HG03066 (cell line): ENCODE measurements around the gene COASY.
A peak's percentile ranks its signal among the peaks of the same experiment; 100 is the strongest.
"Not testable (repeated sequence)": the region's sequence is repeated elsewhere in the genome, so short reads cannot be mapped to it uniquely, and the experiment has no call there.

ENCODE experiments used
- ATAC-seq: cut with Tn5 transposase; IDR thresholded peaks from one replicate; pipeline ENCODE4 v1.9.1; 2021; ENCODE audit warnings: low read depth; ENCODE audit not compliant: unreplicated experiment

Gene COASY

DNA sequence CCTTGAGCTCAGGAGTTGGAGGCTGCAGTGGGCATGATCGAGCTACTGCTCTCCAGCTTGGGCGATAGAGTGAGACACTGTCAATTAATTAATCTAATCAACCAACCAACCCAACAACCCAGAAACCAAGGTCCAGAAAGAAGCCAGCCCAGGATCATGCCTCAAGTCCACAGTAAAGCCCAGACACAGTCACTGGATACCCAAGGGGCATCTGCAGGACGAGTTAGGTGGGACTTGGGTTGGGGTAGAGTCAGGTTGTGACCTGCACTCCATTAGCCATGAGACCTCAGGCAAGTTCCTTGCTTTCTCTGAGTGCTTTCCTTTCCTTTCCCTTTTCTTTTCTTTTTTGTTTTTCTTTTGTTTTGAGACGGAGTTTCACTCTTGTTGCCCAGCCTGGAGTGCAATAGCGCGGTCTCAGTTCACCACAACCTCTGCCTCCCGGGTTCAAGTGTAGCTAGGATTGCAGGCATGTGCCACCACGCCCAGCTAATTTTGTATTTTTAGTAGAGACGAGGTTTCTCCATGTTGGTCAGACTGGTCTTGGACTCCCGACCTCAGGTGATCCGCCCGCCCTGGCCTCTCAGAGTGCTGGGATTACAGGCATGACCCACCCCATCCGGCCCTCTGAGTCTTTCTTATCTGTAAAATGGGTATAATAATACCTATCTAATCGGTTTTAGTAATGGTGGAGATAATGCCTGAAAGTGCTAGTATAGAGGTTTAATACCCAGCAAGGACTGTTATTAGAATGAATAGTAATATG is 12.8 kb upstream of the COASY start:
- no peak for ATAC-seq

DNA sequence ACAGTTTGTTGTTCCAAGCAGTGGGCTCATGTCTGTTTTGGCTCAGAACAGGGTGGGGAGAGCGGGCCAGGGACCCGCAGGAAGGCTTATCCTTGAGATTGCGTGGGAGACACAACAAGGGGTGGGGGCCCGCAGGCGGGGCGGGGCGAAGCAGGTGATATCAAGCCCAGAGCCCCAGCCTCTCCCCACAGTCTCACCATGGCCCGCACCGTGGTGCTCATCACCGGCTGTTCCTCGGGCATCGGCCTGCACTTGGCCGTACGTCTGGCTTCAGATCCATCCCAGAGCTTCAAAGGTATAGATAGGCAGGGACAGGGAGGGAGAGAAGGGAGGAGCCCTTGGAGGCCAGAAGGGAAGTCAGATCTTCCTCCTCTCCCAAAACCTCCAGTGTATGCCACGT is 9.2 kb upstream of the COASY start, which contains the start of gene HSD17B1:
TSS of gene HSD17B1 (plus strand) at position 188 of the 400 bp plus-strand sequence. CDS start at position 199, 11 bp downstream.
- not testable (repeated sequence) for ATAC-seq

DNA sequence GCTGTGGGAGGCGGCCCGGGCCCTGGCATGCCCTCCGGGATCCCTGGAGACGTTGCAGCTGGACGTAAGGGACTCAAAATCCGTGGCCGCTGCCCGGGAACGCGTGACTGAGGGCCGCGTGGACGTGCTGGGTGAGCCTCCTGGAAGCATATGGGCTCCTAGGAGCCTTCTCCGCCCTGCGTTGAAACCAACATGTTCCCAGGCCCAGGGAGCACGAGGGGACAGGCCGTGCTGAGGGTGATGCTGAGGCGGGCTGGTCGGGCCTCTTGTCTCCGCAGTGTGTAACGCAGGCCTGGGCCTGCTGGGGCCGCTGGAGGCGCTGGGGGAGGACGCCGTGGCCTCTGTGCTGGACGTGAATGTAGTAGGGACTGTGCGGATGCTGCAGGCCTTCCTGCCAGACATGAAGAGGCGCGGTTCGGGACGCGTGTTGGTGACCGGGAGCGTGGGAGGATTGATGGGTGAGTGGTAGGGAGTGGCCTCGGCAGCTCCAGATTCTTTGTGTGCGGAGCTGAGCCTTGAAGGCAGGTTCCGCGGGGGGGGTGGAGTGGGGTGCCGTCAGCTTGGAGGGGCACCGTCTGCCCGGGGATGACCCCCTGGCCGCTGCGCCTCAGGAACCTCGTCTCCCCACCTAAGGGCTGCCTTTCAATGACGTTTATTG is 8.7 kb upstream of the COASY start:
- no peak for ATAC-seq

DNA sequence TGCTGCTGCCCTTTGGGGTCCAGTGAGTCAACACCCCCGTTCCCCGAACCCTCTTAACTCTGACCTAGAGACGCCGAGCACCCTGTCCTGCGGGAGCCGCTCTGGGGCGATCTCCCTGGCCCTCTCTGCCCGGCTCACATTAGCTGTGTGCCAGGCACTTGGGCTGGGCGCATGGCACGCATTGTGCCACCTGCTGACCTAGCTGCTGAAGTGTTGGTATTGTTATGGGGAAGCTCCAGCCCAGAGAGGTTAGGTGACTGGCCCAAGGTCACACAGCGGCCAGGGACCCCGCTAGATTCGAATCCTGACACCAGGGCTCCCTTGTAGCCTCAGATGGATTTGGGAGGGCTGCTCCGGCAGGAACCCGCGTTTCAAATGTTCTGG is 8.1 kb upstream of the COASY start:
- ATAC-seq: no peak

DNA sequence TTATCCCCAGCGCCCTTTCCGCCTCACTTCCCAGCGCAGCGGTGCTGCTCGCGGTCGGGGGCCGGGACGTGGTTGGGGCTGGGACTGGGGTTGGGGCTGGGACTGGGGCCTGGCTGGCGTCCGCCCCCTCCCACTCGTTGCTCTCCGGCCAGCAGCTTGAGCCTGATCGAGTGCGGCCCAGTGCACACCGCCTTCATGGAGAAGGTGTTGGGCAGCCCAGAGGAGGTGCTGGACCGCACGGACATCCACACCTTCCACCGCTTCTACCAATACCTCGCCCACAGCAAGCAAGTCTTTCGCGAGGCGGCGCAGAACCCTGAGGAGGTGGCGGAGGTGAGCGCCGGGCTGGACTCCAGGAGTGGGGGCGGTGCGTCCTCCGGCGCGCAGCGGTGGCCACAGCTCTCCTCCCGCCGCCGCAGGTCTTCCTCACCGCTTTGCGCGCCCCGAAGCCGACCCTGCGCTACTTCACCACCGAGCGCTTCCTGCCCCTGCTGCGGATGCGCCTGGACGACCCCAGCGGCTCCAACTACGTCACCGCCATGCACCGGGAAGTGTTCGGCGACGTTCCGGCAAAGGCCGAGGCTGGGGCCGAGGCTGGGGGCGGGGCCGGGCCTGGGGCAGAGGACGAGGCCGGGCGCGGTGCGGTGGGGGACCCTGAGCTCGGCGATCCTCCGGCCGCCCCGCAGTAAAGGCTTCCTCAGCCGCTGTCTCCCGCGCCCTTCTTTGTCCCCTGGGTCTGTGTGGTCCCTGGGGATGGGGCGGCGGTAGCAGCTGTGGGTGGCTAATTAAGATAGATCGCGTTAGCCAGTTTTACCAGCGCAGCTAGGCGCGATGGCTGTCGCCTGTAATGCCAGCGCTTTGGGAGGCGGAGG is 7.5 kb upstream of the COASY start:
- ATAC-seq: peak; percentile 60

DNA sequence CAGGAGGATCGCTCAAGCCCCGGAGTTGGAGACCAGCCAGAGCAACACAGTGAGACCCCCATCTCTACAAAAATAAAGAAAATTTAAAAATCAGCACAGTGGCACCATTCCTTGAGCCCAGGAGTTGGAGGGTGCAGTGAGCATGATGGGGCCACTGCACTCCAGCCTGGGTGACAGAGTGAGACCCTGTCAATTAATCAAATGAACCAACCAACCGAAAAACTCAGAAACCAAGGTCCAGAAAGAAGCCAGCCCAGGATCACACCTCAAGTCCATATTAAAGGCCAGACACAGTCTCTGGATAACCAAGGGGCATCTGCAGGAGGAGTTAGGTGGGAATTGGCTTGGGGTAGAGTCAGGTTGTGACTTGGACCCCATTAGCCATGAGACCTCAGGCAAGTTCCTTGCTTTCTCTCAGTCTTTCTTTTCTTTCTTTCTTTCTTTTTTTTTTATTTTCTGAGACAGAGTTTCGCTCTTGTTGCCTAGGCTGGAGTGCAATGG is 6.8 kb upstream of the COASY start:
- no peak for ATAC-seq

DNA sequence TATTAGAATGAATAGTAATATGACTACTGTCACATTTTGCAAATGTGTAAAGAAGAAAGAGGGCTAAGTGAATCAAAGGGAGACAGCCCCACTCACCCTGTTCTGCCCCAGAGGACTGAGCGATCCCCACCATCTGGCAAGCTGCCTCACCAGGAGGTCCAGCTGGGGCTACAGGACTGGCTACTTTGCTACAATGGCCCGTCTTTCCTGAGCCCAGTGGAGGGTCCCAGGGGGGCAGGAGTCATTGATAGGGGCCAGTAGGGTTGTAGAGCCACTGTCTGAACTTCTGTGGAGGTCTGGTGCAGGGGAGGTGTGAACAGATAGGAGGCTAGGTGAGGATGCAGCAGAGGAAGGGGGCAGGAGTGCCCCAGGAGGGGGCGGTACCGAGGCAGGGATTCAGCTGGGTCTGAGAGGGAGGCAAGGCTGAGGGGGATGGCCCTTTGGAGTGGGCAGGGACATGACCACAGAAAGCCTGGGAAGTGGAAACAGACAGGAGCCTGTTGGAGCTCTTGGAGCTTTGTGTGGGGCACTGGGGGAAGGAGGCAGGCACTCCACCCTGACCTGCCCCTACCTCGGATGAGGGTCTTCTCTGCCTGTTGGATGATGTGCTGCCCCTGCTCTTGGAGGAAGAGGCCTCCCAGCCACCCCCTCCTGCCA is 5.9 kb upstream of the COASY start:
- ATAC-seq: not testable (repeated sequence)

DNA sequence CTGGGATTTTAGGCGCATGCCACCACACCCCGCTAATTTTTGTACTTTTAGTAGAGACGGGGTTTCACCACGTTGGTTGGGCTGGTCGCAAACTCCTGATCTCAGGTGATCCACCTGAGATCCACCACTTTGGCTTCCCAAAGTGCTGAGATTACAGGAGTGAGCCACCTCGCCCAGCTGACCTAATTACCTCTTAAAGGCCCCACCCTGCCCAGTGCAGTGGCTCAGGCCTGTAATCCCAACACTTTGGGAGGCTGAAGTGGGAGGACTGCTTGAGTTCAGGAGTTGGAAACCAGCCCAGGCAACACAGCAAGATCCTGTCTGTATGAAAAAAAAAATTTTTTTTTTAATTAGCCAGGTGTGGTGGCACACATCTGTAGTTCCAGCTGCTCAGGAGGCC is 2.9 kb upstream of the COASY start:
- no peak for ATAC-seq

DNA sequence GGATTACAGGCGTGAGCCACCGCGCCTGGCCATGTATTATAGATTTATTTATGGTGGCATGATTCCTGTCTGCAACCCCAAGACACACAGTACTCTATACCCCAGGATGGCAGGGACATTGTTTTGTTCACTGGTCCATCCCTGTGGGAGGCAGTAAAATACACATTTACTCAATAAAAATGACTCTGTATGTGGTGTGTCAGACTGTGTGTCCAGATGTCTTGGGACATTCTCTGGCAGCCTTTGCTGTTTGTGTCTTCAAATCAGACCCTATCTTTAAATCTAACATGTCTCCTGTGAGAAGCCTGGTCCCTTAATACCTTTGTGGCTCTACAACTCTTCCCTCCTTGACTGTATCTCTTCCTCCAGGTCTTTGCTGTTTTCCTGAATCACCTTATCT is 1.7 kb upstream of the COASY start:
- ATAC-seq: no peak

DNA sequence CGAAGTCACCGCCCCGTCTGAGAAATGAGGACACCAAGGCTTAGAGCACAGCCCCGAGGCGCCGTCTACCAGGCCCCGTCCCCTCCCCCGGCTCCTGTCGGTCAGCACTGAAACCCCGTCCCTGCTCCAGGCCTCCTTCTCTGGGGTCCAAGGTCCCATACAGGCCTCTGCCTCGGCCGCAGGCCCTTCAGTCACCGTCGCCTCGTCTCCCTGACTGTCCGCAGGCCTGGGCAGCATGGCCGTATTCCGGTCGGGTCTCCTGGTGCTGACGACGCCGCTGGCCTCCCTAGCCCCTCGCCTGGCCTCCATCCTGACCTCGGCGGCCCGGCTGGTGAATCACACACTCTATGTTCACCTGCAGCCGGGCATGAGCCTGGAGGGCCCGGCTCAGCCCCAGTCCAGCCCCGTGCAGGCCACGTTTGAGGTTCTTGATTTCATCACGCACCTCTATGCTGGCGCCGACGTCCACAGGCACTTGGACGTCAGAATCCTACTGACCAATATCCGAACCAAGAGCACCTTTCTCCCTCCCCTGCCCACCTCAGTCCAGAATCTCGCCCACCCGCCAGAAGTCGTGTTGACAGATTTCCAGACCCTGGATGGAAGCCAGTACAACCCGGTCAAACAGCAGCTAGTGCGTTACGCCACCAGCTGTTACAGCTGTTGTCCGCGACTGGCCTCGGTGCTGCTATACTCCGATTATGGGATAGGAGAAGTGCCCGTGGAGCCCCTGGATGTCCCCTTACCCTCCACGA is 617 bp downstream of the COASY start:
- ATAC-seq: no peak

DNA sequence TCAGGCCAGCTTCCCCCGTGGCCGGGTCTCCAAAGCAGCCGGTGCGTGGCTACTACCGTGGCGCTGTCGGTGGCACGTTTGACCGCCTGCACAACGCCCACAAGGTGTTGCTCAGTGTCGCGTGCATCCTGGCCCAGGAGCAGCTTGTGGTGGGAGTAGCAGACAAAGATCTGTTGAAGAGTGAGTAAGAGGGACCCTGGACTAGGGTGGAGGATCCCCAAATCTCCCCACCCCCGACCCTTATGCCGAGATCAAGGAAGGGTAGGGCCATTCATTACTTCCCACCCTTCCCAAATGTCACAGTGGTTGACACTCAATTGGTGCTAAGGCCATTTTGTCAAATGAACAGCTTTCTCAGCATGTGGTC is 1.2 kb downstream of the COASY start:
- ATAC-seq: no peak

DNA sequence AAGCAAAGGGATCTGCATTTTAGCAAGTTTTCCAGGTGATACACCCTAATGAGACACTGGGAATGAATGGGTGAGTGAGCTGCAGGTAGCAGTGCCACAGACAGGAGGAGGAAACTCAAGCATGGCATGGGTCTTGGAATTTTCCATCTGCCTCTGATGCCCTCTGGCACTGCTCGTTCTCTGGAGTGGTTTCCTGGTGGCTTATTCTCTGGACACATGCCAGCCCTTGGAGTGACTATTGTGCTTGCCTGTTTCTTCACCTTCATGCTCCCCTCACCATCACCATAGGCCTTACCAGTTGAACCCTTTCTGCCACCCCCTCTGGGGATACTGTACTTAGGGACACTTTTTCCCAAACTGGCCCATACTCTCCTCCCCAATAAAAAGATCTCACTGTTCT is 1.6 kb downstream of the COASY start:
- no peak for ATAC-seq

DNA sequence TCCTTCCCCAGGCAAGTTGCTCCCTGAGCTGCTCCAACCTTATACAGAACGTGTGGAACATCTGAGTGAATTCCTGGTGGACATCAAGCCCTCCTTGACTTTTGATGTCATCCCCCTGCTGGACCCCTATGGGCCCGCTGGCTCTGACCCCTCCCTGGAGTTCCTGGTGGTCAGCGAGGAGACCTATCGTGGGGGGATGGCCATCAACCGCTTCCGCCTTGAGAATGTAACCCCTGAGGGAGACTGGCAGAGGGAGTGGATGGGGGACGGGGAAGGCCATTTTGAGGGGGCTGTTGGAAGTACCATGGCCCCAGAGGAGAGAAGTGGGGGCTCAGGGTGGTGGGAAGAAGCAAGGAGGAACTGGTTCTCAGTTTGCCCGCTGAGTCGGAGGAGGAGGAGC is 2.0 kb downstream of the COASY start:
- no peak for ATAC-seq

DNA sequence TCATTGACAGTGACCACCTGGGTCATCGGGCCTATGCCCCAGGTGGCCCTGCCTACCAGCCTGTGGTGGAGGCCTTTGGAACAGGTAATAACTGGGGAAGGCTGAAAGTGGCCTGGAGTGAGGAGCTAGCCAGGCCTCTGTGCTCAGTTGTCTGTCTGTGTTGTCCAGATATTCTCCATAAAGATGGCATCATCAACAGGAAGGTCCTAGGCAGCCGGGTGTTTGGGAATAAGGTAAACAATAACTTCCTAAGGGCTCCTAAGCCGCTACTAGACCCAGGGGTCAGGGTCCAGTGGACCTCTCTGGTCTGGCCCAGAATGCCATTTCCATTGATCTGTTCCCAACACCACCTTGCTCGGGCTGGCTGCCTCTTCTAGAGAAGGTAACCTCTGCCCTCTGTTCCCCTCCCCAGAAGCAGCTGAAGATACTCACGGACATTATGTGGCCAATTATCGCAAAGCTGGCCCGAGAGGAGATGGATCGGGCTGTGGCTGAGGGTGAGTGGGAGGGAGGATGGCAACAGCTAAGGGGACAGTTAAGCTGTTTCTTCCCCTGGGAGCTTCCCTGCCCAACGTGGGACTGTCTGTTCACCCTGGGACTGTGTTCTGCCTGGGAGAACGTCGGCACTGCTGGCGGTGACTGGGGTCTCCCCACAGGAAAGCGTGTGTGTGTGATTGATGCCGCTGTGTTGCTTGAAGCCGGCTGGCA is 3.0 kb downstream of the COASY start:
- no peak for ATAC-seq

DNA sequence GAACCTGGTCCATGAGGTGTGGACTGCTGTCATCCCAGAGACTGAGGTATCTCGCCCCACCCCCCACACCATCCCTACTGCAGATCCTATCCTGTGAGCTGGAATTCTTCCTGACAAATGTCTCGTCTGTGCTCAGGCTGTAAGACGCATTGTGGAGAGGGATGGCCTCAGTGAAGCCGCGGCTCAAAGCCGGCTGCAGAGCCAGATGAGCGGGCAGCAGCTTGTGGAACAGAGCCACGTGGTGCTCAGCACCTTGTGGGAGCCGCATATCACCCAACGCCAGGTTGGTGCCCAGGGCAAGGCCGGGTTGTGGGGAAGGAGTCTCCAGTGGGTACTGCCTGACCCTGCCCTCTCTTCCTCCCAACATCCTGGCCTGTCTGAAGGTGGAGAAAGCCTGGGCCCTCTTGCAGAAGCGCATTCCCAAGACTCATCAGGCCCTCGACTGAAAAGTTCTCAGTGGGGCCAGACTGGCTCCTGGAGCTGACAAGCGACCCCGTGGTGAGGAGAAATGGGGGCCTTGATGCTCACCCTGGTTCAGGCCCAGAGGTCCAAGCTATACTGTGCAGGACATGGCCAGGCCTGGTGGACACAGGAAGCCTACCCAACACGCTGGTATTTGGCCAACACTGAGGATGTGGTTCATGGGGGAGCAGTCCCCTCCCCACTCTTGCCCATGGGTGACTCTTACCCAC is 3.7 kb downstream of the COASY start:
- ATAC-seq: no peak

DNA sequence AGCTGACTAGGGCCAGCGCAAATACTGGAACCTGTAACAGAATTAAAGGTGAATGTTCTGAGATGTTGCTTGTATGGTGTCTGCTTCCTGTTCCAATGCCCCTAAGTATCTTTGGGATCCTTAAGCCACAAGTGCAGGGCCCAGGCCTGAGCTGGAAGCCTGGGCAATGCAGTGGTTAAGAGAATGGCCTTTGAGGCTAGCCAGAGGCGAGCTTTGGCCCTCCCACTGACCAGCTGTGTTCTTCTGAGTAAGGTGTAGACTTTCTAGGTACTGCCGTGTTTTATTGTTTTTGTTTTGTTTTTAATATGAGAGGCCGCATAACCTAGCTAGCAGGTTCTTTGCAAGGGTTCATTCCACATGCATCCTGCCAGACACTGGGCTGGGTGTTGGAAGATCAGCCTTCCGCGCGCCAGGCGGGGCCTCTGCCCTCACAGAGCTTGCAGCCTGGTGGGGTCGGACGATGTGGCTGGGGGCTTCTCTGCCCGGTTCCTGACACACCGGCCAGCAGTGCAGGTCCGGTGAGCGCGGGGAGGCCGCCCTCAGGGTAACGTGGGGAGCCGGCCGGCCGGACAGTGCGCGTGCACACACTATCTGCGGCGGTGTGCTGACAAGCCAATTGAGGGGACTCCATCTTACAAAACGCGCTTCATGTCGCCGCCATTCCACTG is 4.4 kb downstream of the COASY start:
- ATAC-seq: no peak

DNA sequence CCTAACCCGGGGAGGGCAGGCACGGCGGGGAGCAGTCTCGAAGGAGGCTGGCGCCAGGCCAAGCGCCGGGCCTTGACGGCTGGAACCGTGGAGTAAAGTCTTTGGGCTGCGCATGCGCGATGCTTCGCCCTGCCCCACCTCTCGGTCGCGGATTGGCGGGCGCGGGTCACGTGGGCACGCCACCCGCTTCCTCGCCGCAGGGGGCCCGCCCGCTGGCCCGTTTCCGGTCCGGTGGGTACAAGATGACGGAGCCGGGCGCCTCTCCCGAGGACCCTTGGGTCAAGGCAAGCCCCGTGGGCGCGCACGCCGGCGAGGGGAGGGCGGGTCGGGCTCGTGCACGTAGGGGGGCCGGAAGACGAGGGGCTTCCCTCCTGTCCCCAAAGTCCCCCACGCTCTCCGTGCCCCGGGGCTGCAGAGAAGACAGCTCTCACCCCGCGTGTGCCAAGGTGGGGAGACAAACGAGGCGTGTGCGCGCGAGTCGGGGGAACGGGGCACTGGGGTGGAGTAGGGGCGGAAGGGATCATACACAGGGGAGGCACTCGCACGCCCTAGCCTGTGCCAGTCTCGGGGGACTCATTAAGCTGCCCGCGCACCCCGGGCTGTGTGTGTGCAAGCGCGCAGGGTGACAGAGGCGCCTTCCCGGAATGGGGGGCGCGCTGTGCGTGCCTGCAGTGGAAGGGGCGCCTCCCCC is 5.1 kb downstream of the COASY start, which contains the start of gene MLX:
TSS of gene MLX (plus strand) at position 218 of the 691 bp plus-strand sequence. CDS start at position 243, 25 bp downstream.
- peak; percentile 62 for ATAC-seq
